Fibroblast of mammary gland (primary cell): ENCODE results near the gene AIP.
A peak's percentile ranks its signal among the peaks of the same experiment; 100 is the strongest.
"Not testable (repeated sequence)": the region's sequence is repeated elsewhere in the genome, so short reads cannot be mapped to it uniquely, and the experiment has no call there.

ENCODE experiments used
- DNase-seq: peaks from one replicate; pipeline ENCODE4 v3.0.0-alpha.2; 2010; ENCODE audit warnings: low read depth
- H3K4me3 ChIP-seq: 2 replicates; pipeline ENCODE4 v1.5.1; 2011; ENCODE audit warnings: low read depth, mild to moderate bottlenecking, low read length, moderate library complexity; ENCODE audit not compliant: control insufficient read depth
- TF ChIP-seq, protein P1 (sequence below): conservative IDR thresholded peaks from 2 replicates; pipeline ENCODE4 v1.5.1; 2011; ENCODE audit warnings: low read depth, low read length, inconsistent platforms; ENCODE audit not compliant: control insufficient read depth, insufficient read depth

AIP gene

DNA sequence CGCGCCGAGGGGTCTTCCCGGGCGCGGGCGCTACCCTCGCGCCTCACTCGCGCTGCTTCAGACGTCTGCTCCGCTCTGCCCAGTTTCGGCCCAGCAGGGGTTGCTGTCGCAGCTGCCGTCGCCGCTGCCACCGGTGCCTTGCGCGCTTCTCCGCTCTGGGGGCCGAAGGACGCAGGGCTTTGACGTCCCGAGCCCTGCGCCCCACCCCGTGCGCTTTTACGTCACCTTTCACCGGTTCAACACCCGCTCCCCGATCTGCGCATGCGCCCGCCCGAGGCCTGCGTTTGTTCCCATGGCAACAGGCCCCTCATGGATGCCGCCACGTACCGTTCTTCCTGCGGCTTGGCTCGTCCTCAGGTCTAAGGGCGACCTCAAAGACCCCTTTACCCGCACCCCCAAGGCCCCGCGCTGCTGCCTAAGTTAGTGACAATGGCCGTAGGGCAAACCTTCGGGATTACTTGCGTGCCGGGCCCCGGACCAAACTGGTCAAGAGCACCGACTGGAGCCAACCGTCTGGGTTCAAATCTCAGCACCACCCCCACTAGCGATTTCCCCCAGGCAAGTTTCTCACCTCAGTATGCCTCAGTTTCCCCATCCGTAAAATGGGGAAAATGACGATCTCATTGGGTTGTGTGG, 25.8 kb downstream of the AIP start:
- TF ChIP-seq, protein P1, sequence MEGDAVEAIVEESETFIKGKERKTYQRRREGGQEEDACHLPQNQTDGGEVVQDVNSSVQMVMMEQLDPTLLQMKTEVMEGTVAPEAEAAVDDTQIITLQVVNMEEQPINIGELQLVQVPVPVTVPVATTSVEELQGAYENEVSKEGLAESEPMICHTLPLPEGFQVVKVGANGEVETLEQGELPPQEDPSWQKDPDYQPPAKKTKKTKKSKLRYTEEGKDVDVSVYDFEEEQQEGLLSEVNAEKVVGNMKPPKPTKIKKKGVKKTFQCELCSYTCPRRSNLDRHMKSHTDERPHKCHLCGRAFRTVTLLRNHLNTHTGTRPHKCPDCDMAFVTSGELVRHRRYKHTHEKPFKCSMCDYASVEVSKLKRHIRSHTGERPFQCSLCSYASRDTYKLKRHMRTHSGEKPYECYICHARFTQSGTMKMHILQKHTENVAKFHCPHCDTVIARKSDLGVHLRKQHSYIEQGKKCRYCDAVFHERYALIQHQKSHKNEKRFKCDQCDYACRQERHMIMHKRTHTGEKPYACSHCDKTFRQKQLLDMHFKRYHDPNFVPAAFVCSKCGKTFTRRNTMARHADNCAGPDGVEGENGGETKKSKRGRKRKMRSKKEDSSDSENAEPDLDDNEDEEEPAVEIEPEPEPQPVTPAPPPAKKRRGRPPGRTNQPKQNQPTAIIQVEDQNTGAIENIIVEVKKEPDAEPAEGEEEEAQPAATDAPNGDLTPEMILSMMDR = no peak
- peak overlapping the region; percentile 72 for H3K4me3 ChIP-seq
- DNase-seq = peak; percentile 92

DNA sequence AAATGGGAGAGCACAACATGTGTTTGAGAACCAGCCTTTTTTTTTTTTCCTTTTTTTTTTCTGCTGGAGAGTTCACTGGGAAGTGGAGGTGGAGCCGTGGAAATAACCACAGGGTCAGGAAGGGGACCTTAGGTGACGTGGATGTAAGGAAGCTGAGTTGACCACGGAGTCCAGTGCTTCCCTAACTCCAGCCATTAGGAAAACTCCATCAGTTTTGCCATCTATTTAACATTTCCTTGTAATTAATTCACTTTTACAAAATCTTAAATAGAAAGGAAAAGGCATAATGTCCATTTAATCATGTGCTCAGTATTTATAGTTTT, 27.2 kb downstream of the AIP start:
- no peak for DNase-seq
- TF ChIP-seq, protein P1 = no peak
- H3K4me3 ChIP-seq = no peak overlapping the region

DNA sequence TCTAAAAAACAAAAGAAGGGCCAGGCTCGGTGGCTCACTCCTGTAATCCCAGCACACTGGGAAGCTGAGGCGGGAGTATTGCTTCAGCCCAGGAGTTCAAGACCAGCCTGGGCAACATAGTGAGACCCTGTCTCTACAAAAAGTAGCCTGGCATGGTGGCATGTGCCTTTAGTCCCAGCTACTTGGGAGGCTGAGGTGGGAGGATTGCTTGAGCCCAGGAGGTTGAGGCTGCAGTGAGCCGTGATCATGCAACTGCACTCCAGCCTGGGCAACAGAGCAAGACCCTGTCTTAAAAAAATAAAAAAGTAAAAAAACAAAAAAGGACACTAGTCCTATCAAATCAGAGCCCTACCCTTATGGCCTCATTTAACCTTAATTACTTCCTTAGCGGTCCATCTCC, 28.7 kb downstream of the AIP start:
- not testable (repeated sequence) for DNase-seq, H3K4me3 ChIP-seq

DNA sequence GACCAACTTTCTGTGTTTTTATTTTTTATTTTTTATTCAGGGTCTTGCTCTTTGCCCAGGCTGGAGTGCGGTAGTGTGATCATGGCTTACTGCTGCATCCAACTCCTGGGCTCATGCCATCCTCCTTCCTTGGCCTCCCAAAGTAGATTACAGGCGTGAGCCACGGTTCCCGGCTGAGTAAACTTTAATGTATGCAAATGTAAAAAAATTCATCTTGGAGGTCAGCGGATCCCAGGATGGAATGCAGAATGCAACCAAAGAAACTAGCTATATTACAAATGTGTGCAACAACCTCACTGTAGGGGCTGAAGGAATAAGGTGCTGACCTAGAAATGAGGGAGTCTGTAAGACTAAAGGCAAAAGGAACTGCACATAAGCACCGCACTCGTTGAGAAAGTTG, 31.3 kb downstream of the AIP start:
- DNase-seq = no peak
- no peak overlapping the region for H3K4me3 ChIP-seq
- TF ChIP-seq, protein P1 = no peak

DNA sequence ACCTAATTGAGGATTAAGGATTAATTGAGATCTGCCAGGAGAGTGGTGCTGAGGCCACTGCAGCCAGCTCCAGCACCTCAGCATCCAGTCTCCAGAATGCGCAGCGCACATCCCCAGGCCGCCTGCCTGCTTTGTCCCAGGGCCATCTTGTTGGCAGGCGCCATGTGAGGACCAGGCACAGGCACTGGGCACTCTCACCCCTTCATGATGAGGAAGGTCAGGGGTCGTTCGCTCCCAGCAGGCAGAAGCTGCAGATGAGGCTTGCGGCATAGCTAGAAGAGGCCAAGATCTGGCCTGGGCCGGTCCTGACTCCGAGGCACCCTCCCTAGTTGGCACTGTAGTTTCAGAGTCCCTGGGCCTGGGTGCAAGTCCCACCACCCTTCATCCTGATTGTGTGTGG, 34.0 kb downstream of the AIP start:
- no peak overlapping the region for H3K4me3 ChIP-seq
- no peak for DNase-seq
- TF ChIP-seq, protein P1 = no peak

DNA sequence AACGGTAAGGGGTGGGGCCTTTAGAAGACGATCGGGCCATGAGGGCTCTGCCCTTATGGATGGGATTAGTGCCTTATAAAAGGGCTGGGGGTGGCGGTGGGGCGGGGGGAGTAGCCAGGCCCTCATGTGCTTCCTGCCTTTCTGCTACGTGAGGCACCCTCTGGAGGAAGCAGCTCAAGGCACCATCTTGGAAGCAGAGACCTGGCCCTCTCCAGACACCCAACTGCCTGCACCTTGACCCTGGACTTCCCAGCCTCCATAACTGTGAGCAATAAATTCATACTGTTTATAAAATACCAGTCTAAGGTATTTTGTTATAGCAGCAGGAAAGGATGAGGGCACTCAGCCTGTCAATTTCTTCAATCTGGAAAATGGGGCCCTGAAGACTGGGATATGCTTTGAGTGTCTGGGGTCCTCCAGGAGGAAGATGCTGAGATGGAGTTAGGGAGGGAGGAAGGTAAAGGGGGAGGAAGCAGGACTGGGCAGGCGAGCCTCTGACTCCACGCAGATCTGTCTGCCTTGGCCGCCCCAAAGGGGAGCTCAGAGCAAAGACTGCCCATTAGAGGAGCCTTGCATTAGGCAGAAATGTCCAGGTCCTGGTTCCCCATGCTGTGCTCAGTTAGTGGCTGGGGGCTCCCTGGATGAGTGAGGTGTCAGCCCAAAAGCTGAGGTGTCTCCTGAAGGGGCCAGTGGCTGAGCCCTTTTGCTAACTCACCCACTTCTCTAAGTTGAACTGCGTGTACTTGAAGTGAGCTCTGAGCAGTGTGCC, 35.1 kb downstream of the AIP start:
- H3K4me3 ChIP-seq = no peak overlapping the region
- TF ChIP-seq, protein P1 = no peak
- DNase-seq = no peak

DNA sequence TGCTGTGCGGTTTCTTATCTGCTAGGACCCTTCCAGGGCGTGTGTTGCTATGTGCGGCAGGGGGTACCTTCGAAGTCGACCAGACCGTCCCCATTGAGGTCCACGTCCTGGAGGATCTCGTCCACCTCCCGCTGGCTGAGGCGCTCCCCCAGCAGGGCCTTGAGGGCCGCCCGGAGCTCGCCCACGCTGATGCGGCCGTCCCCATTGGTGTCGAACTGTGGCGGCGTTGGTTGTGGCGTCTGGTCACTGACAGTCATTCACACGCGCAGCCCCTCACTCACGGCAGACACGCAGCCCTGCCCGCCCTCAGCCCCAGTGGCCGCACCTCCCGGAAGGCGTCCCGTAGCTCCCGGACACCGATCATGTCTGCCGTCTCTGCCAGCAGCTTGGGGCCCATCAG, 36.9 kb downstream of the AIP start:
- TF ChIP-seq, protein P1 = no peak
- no peak overlapping the region for H3K4me3 ChIP-seq
- no peak for DNase-seq
